ENCODE results near the gene CMA1. TPM values are rescaled to one million over a fixed set of nuclear protein-coding genes. Genes with fewer than 3 reads are reported as not detected.
A peak's percentile ranks its signal among the peaks of the same experiment; 100 is the strongest.

The CMA1 gene
- total and polyA plus RNA-seq, 4 experiments from 2014 or later = not detected

DNA sequence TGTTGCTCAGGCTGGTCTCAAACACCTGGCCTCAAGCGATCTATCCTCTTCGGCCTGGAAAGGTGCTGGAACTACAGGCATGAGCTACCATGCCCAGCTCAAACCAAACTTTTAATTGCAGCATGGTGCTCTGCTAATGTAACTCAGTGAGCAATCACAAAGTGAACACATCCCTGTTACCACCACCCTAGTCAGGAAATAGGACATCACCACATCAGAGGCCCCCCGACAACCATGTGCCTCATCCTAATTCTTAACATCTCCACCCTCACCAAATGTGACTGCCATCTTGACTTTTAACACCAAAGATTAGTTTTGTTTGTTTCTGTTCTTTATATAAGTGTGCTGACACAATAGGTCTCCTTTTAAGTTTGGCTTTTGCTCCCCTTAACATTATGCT lies 42.7 kb downstream of the CMA1 start:
- DNase-seq = no peak

DNA sequence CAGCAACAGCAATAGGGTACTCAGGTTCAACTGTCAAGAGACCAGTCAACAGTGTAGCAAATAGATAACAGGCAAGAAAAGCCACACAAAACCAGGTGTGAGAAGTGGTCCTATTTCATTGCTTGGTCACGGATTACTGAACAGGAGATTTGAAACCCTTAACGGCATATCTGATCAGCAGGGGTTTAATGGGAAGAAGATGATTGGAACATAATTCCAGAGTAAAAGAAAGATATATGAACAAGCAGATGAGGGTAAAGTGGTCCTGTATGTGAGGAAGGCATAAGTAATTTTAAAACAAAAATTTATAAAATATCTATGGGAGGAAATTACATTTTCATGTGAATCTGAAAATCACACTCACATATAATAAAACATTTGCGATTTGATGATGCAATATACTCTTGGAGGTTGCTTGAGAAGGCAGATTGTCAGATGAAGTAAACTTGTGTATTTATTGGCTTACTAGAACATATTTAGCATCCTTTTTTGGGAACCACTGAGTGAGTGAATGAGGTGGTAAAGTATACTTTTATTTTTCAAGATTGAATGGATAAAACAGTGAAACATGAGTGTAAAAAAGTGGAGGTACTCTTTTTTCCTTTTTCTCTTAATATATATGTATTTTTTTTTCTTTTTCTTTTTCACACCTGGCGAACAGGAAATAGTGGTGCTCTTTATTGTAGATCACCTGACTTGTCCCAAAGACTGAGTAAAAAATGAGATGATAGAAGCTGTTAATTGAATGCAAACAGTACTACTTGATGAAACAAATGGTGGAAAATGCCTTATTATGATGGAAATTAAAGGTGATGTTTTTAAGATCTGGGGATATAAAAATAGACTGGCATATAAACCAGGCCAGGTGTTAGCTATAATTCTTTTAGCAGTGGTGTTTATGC lies 43.9 kb downstream of the CMA1 start:
- Mint-ChIP-seq H3K4me1 (peaks cover 16 to 28% (median 20%) of the 10 kb centered on the region in 4 donors), H3K36me3 (no peaks in the 10 kb centered on the region), H3K9me3 (peaks cover 0 to 2% (median 0%) of the 10 kb centered on the region in 8 donors), H3K4me3 (peak overlapping the region in 5 of 8 donors; percentile 1 to 65 (median 58)), H3K27ac (peak overlapping the region in 2 of 7 donors; percentile 50 to 53), H3K27me3 (no peaks in the 10 kb centered on the region)
- POLR2A ChIA-PET (ENCODE audit: partially characterized antibody) = no interaction called here
- Histone ChIP-seq H3K36me3 (ENCODE audit: insufficient read depth, low read length) (no peaks in the 10 kb centered on the region), H3K27me3 (ENCODE audit: insufficient read depth, low read length) (no peaks in the 10 kb centered on the region), H3K4me1 (ENCODE audit: insufficient read depth, low read length) (peaks cover 27% of the 10 kb centered on the region), H3K27ac (ENCODE audit: low read depth, low read length) (no peak overlapping the region), H3K4me3 (ENCODE audit: low read length in 2 of 2) (no peak overlapping the region), H3K9me3 (ENCODE audit: control insufficient read depth in 1 of 2, low read length in 2 of 2) (no peaks in the 10 kb centered on the region)
- intact Hi-C loops (cut with micrococcal nuclease) = no loop called here
- CTCF ChIA-PET (ENCODE audit: partially characterized antibody) = interaction anchor here (1.0 to 1.2 kb wide), 3 partner anchors 14 to 28 kb away, joined by 3 read pairs; no protein-coding TSS in a partner anchor
- no peak for DNase-seq

More for the DNA sequence above, 42.7 kb downstream of the CMA1 start:
- H3K4me1 ChIP-seq (ENCODE audit: insufficient read depth, low read length) = peaks cover 27% of the 10 kb centered on the region
- peak overlapping the region in 6 of 8 donors; percentile 1 to 76 (median 64) for H3K4me3 Mint-ChIP-seq
- peaks cover 0 to 2% (median 0%) of the 10 kb centered on the region in 8 donors for H3K9me3 Mint-ChIP-seq
- peak overlapping the region in 2 of 7 donors; percentile 7 to 72 for H3K27ac Mint-ChIP-seq
- no peaks in the 10 kb centered on the region for H3K27me3 Mint-ChIP-seq
- POLR2A ChIA-PET (ENCODE audit: partially characterized antibody) = no interaction called here
- no peaks in the 10 kb centered on the region for H3K36me3 Mint-ChIP-seq
- H3K27me3 ChIP-seq (ENCODE audit: insufficient read depth, low read length) = no peaks in the 10 kb centered on the region
- H3K36me3 ChIP-seq (ENCODE audit: insufficient read depth, low read length) = no peaks in the 10 kb centered on the region
- H3K4me3 ChIP-seq (ENCODE audit: low read length in 2 of 2) = no peak overlapping the region
- no peaks in the 10 kb centered on the region for H3K9me3 ChIP-seq (ENCODE audit: control insufficient read depth in 1 of 2, low read length in 2 of 2)
- H3K27ac ChIP-seq (ENCODE audit: low read depth, low read length) = no peak overlapping the region
- intact Hi-C loops (cut with micrococcal nuclease) = no loop called here
- CTCF ChIA-PET (ENCODE audit: partially characterized antibody) = interaction anchor here (1.0 to 1.2 kb wide), 3 partner anchors 13 to 30 kb away, joined by 3 read pairs; no protein-coding TSS in a partner anchor
- peaks cover 16 to 28% (median 20%) of the 10 kb centered on the region in 4 donors for H3K4me1 Mint-ChIP-seq

DNA sequence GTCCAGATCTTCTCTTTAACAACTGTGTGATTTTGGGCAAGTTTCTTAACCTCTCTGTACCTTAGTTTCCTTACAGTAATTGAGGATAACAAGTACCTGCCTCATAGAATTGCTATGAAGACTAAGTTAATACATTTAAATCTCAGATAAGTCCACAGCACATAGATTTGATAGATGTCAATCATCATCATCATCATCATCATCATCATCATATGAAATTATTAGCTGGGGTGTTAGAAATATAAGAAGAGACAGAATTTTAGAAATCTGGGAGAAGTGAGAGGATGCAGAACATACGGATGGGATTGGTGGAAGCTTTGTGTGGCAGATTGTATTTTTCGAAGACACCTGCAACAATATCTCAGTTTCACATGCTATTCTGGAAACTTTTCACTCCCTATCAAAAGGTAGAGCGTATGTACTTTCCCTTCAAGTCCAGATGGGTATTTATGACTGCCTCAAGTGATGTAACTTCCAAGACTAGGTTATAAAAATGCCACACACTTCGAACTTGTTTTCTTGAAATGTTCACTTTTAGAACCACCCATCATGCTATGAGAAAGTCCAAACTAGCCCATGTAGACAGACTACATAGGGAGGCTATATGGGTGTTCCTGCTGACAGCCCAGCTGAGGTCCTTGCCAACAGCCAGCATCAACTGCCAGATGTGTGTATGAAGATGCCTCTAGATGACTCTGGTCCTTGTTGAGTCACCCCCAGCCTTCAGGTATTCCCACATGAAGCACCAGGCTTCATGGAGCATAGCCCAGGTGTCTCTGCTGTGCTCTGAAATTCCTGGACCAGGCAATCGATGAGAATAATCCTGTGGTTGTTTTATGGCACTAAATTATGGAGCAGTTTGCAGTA lies 44.8 kb downstream of the CMA1 start:
- no peaks in the 10 kb centered on the region for H3K27me3 Mint-ChIP-seq
- POLR2A ChIA-PET (ENCODE audit: partially characterized antibody) = no interaction called here
- no peaks in the 10 kb centered on the region for H3K27me3 ChIP-seq (ENCODE audit: insufficient read depth, low read length)
- peaks cover 27% of the 10 kb centered on the region for H3K4me1 ChIP-seq (ENCODE audit: insufficient read depth, low read length)
- H3K36me3 Mint-ChIP-seq = peaks cover 0 to 2% of the 10 kb centered on the region in 2 donors
- H3K4me3 ChIP-seq (ENCODE audit: low read length in 2 of 2) = no peak overlapping the region
- no peaks in the 10 kb centered on the region for H3K9me3 ChIP-seq (ENCODE audit: control insufficient read depth in 1 of 2, low read length in 2 of 2)
- H3K27ac Mint-ChIP-seq = peak overlapping the region in 1 of 7 donors; percentile 3
- CTCF ChIA-PET (ENCODE audit: partially characterized antibody) = no interaction called here
- intact Hi-C loops (cut with micrococcal nuclease) = no loop called here
- peak overlapping the region in 1 of 8 donors; percentile 31 for H3K4me3 Mint-ChIP-seq
- no peak overlapping the region for H3K27ac ChIP-seq (ENCODE audit: low read depth, low read length)
- H3K9me3 Mint-ChIP-seq = peaks cover 0 to 2% (median 0%) of the 10 kb centered on the region in 8 donors
- peaks cover 16 to 28% (median 20%) of the 10 kb centered on the region in 4 donors for H3K4me1 Mint-ChIP-seq
- no peak for DNase-seq
- H3K36me3 ChIP-seq (ENCODE audit: insufficient read depth, low read length) = no peaks in the 10 kb centered on the region

DNA sequence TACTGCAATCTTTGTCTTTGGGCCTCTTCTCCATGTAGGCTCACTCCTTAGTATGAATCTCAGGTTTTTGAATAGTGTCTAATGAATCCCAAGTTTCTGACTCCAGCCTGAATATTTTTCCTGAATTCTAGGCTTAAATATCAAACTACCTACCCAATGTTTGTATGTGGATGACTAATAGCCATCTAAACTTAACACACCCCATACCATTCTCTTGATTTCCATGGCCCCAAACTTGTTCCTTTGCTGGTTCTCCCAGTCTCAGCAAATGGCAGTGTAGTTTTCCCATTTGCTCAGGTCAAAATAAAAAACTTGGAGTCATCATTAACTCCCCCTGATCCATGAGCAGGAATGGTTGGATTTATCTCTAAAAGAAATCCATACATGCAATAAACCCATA lies 46.7 kb downstream of the CMA1 start:
- no peaks in the 10 kb centered on the region for H3K27me3 Mint-ChIP-seq

DNA sequence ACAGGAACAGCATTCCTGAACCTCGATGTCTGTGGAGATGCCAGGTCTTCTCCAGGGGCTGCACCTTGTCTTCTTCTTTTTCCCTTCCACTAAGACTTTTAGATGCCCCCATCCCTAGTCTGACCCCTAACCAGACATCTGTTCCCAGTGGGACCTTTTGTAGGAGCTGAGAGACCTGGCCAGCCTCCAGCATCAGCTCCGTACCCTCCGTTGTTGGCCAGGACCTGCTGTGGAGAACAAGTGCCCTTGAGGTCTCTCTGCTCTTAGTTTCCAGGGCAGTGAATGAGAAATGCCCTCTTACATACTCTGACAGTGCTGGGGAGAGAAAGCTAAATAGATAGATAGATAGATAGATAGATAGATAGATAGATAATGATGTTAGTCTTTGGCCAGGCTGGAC lies 48.7 kb downstream of the CMA1 start:
- Mint-ChIP-seq H3K4me1 (peaks cover 6 to 13% (median 11%) of the 10 kb centered on the region in 4 donors), H3K27ac (no peak overlapping the region), H3K9me3 (peaks cover 2 to 7% (median 4%) of the 10 kb centered on the region in 8 donors), H3K4me3 (no peak overlapping the region), H3K36me3 (peaks cover 0 to 8% of the 10 kb centered on the region in 2 donors), H3K27me3 (no peaks in the 10 kb centered on the region)
- H3K27ac ChIP-seq (ENCODE audit: low read depth, low read length) = no peak overlapping the region
- CTCF ChIA-PET (ENCODE audit: partially characterized antibody) = no interaction called here
- H3K27me3 ChIP-seq (ENCODE audit: insufficient read depth, low read length) = no peaks in the 10 kb centered on the region
- peaks cover 8% of the 10 kb centered on the region for H3K4me1 ChIP-seq (ENCODE audit: insufficient read depth, low read length)
- no peak overlapping the region for H3K4me3 ChIP-seq (ENCODE audit: low read length in 2 of 2)
- H3K36me3 ChIP-seq (ENCODE audit: insufficient read depth, low read length) = no peaks in the 10 kb centered on the region
- H3K9me3 ChIP-seq (ENCODE audit: control insufficient read depth in 1 of 2, low read length in 2 of 2) = no peaks in the 10 kb centered on the region
- no peak for DNase-seq
- POLR2A ChIA-PET (ENCODE audit: partially characterized antibody) = no interaction called here
- intact Hi-C loops (cut with micrococcal nuclease) = no loop called here

More for the DNA sequence above, 46.7 kb downstream of the CMA1 start:
- ChIA-PET POLR2A (ENCODE audit: partially characterized antibody) (interaction anchor here (1.2 kb wide), 1 partner anchor 31 kb away, joined by 3 read pairs; the partner anchor contains the start of gene KHNYN), CTCF (ENCODE audit: partially characterized antibody) (interaction anchor here (1.0 kb wide), 1 partner anchor 20 kb away, joined by 4 read pairs; no protein-coding TSS in a partner anchor)
- Histone ChIP-seq H3K36me3 (ENCODE audit: insufficient read depth, low read length) (no peaks in the 10 kb centered on the region), H3K4me3 (ENCODE audit: low read length in 2 of 2) (no peak overlapping the region), H3K4me1 (ENCODE audit: insufficient read depth, low read length) (peaks cover 27% of the 10 kb centered on the region), H3K9me3 (ENCODE audit: control insufficient read depth in 1 of 2, low read length in 2 of 2) (no peaks in the 10 kb centered on the region), H3K27ac (ENCODE audit: low read depth, low read length) (no peak overlapping the region), H3K27me3 (ENCODE audit: insufficient read depth, low read length) (no peaks in the 10 kb centered on the region)
- intact Hi-C loops (cut with micrococcal nuclease) = no loop called here
- DNase-seq = no peak
- Mint-ChIP-seq H3K4me3 (no peak overlapping the region), H3K4me1 (peaks cover 16 to 28% (median 23%) of the 10 kb centered on the region in 4 donors), H3K9me3 (peaks cover 0 to 8% (median 2%) of the 10 kb centered on the region in 8 donors), H3K27ac (no peak overlapping the region), H3K36me3 (peaks cover 0 to 8% of the 10 kb centered on the region in 2 donors)

DNA sequence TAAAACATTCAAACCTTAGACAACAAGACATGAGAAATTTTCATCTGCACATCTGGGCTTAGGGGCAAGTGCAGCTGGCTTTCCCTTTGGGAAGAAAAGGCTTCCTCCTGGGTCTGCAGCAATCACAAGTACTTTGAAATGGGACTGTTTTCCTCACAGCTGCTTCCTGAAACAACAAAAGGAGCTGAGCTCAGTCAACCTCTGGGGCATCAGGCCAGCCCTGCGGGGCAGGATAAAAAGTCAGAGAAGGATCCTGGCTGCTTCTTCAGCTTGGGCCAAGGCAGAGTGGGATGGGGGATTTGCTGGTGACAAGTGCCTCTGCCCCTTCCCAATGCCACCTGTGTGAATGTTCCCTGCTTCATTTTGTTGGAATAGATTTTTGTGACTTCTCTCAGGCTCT lies 49.3 kb downstream of the CMA1 start:
- Histone ChIP-seq H3K4me3 (ENCODE audit: low read length in 2 of 2) (no peak overlapping the region), H3K9me3 (ENCODE audit: control insufficient read depth in 1 of 2, low read length in 2 of 2) (no peaks in the 10 kb centered on the region), H3K4me1 (ENCODE audit: insufficient read depth, low read length) (peaks cover 3% of the 10 kb centered on the region), H3K27ac (ENCODE audit: low read depth, low read length) (no peak overlapping the region), H3K36me3 (ENCODE audit: insufficient read depth, low read length) (no peaks in the 10 kb centered on the region), H3K27me3 (ENCODE audit: insufficient read depth, low read length) (no peaks in the 10 kb centered on the region)
- H3K9me3 Mint-ChIP-seq = peaks cover 2 to 13% (median 5%) of the 10 kb centered on the region in 8 donors
- no peak overlapping the region for H3K27ac Mint-ChIP-seq
- no peak for DNase-seq
- no peaks in the 10 kb centered on the region for H3K27me3 Mint-ChIP-seq
- ChIA-PET CTCF (ENCODE audit: partially characterized antibody) (no interaction called here), POLR2A (ENCODE audit: partially characterized antibody) (no interaction called here)
- H3K36me3 Mint-ChIP-seq = peaks cover 4 to 12% of the 10 kb centered on the region in 2 donors
- no peak overlapping the region for H3K4me3 Mint-ChIP-seq
- intact Hi-C loops (cut with micrococcal nuclease) = no loop called here
- peaks cover 2 to 7% (median 5%) of the 10 kb centered on the region in 4 donors for H3K4me1 Mint-ChIP-seq

Measured in CD4-positive, alpha-beta memory T cell (primary cell).